Loucy (cell line): ENCODE data around the gene CATSPER2.
"Not testable (repeated sequence)": the region's sequence is repeated elsewhere in the genome, so short reads cannot be mapped to it uniquely, and the experiment has no call there.

ENCODE experiments used
- H2AFZ ChIP-seq: fragments of 200-600 bp; sonication (generic); 2 replicates; pipeline ENCODE4 v1.6.0; 2016; ENCODE audit warnings: antibody characterized with exemption, mild to moderate bottlenecking, low read length, moderate library complexity
- H3F3A ChIP-seq: fragments of 200-600 bp; 2 replicates; pipeline ENCODE4 v1.6.0; 2016; ENCODE audit warnings: antibody characterized with exemption, low read depth, mild to moderate bottlenecking
- H3K27me3 ChIP-seq: fragments of 200-600 bp; sonication (generic); 2 replicates; pipeline ENCODE4 v1.6.1; 2014; ENCODE audit warnings: low read length, mild to moderate bottlenecking; ENCODE audit not compliant: insufficient read depth, poor library complexity, severe bottlenecking
- H3K36me3 ChIP-seq: fragments of 200-600 bp; sonication (generic); 2 replicates; pipeline ENCODE4 v1.6.1; 2016; ENCODE audit warnings: low read length; ENCODE audit not compliant: insufficient read depth
- H3K4me1 ChIP-seq: fragments of 200-600 bp; sonication (generic); 2 replicates; pipeline ENCODE4 v1.5.1; 2014; ENCODE audit warnings: low read length, mild to moderate bottlenecking; ENCODE audit not compliant: insufficient read depth, poor library complexity, severe bottlenecking
- H3K4me2 ChIP-seq: fragments of 200-600 bp; sonication (generic); 2 replicates; pipeline ENCODE4 v1.6.0; 2014; ENCODE audit warnings: antibody characterized with exemption, low read length, low read depth, mild to moderate bottlenecking; ENCODE audit not compliant: poor library complexity, severe bottlenecking
- H3K4me3 ChIP-seq: fragments of 200-600 bp; sonication (generic); 2 replicates; pipeline ENCODE4 v1.5.1; 2014; ENCODE audit warnings: low read length, mild to moderate bottlenecking, mixed read lengths; ENCODE audit not compliant: poor library complexity, severe bottlenecking
- H3K79me2 ChIP-seq: fragments of 200-600 bp; sonication (generic); 2 replicates; pipeline ENCODE4 v1.6.1; 2014; ENCODE audit warnings: low read length; ENCODE audit not compliant: insufficient read depth
- H3K9ac ChIP-seq: fragments of 200-600 bp; sonication (generic); 2 replicates; pipeline ENCODE4 v1.6.0; 2014; ENCODE audit warnings: mild to moderate bottlenecking, low read depth, low read length, moderate library complexity; ENCODE audit not compliant: poor library complexity, severe bottlenecking
- H3K9me2 ChIP-seq: fragments of 200-600 bp; sonication (generic); replicated peaks from 2 replicates; pipeline ENCODE4 v1.6.1; 2016; ENCODE audit warnings: low read depth, low read length, mixed read lengths
- H3K9me3 ChIP-seq: fragments of 200-600 bp; sonication (generic); 2 replicates; pipeline ENCODE4 v1.6.1; 2014; ENCODE audit warnings: mild to moderate bottlenecking, antibody characterized with exemption, low read length, low read depth; ENCODE audit not compliant: insufficient read depth
- H4K20me1 ChIP-seq: fragments of 200-600 bp; sonication (generic); 2 replicates; pipeline ENCODE4 v1.6.0; 2014; ENCODE audit warnings: antibody characterized with exemption, low read length, mild to moderate bottlenecking; ENCODE audit not compliant: insufficient read depth, poor library complexity, severe bottlenecking
- EZH2phosphoT487 ChIP-seq: fragments of 200-600 bp; IDR thresholded peaks from 2 replicates; pipeline ENCODE4 v1.6.1; 2018; ENCODE audit warnings: antibody characterized with exemption, mild to moderate bottlenecking, moderate library complexity, borderline replicate concordance

Gene CATSPER2

DNA sequence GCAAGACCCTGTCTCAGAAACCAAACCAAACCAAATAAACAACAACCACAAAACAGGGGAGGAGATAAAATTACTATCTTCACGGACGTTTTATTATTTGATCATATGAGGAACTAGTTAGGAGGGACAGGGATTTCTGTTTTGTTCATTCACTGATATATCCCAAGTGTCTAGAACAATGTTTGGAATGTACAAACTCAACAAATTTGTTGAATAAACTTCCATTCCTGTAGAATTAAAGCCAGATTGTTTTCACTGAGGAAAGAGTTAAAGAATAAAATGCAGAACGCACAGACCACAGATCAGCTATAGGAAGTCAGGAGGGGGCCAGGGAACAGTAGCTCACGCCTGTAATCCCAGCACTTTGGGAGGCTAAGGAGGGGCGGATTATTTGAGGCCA lies 23.5 kb downstream of the CATSPER2 start:
- TF ChIP-seq EZH2phosphoT487, result no peak
- Histone ChIP-seq H4K20me1 (no peaks in the 10 kb centered on the region), H3K36me3 (no peaks in the 10 kb centered on the region)

DNA sequence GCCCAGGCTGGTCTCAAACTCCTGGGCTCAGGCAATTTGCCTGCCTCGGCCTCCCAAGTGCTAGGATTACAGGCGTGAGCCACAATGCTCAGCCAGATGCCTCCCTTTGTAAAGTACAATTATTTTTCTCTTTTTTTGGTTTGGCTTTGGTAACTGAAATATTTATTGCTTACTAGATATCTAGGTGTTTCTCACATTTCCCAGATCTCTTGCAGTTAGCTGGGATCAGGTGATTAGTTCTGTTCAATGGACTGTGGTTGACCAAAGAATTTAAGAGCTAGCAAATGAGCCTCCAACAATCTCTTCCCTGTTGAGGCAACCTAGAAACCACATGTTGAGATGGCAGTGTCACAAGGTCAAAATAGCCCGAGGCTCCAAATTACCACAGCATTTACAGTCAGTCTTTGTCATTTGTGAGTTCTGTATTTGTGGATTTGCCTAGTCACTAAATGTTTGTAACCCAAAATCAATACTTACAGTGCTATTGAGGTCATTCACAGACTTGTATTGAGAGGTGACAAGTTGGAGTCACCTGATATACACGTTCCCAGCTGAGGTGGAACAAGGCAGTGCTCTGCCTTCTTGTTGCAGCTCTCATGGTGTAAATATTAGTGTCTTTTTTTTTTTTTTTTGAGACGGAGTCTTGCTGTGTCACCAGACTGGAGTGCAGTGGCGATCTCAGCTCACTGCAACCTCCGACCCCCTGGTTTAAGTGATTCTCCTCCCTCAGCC lies 26.4 kb downstream of the CATSPER2 start:
- not testable (repeated sequence) for H3K9me2 ChIP-seq, H3K79me2 ChIP-seq, H3K4me3 ChIP-seq, H3K4me1 ChIP-seq, H3K9me3 ChIP-seq, H3K4me2 ChIP-seq, H3F3A ChIP-seq, H3K27me3 ChIP-seq, H4K20me1 ChIP-seq, H3K36me3 ChIP-seq, H2AFZ ChIP-seq, H3K9ac ChIP-seq

More for the DNA sequence above, 23.5 kb downstream of the CATSPER2 start:
- no peak overlapping the region for H2AFZ ChIP-seq
- H3F3A ChIP-seq, result no peaks in the 10 kb centered on the region
- H3K9me2 ChIP-seq, result no peaks in the 10 kb centered on the region
- no peak overlapping the region for H3K4me2 ChIP-seq
- H3K27me3 ChIP-seq, result no peaks in the 10 kb centered on the region
- H3K9ac ChIP-seq, result no peak overlapping the region
- H3K4me1 ChIP-seq, result no peaks in the 10 kb centered on the region
- H3K79me2 ChIP-seq, result no peaks in the 10 kb centered on the region
- no peak overlapping the region for H3K4me3 ChIP-seq
- H3K9me3 ChIP-seq, result no peaks in the 10 kb centered on the region

DNA sequence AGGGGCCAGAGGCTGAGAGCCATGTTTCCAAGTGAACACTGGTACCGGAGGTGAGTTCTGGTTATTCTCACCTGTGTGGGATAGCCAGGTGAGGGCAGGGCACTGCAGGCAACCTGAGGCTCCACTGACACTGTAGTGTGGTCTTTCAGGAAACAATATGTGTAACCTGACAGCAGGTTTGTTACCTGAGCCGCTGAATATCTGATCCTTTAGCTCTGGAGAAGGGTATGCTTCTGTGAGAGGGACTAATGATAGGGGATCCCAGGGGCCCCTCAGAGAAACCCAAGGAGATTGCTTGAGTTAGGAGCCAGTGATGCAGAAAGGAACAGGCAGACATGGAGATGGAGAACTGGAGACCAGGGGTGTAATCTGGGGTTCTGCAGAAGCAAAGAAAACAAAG lies 29.9 kb downstream of the CATSPER2 start, which contains the start of gene STRC:
Gene STRC (minus strand): TSS at position 101 of the 400 bp plus-strand sequence. CDS start 78 bp downstream, at position 23.
- not testable (repeated sequence) for H3K36me3 ChIP-seq, H3K4me2 ChIP-seq, H3K4me1 ChIP-seq, H3K4me3 ChIP-seq, H2AFZ ChIP-seq, H3K27me3 ChIP-seq, H4K20me1 ChIP-seq, H3K79me2 ChIP-seq, H3K9ac ChIP-seq, H3K9me2 ChIP-seq, H3K9me3 ChIP-seq, H3F3A ChIP-seq

DNA sequence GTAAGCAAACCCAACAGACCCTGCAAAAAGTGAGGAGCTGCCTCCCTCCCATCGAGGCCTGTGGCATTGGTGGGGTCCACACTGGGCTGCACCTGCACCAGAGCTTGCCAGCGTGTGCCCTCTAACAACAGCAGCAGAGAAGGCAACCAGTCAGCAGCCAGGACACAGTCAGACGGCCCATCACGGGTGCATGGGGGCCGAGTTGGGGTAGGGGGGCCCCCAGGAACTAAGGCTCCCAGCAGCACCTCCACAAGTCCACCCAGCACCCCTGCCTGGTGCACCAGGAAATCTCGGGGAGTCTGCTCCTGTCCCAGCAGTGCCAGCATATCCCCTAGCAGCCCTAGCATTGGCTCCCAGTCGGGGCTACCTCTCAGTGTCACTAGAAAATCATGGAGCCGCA lies 30.9 kb downstream of the CATSPER2 start:
- H3K27me3 ChIP-seq, H3K4me2 ChIP-seq, H3K4me1 ChIP-seq, H2AFZ ChIP-seq, H4K20me1 ChIP-seq, H3K36me3 ChIP-seq, H3K9me3 ChIP-seq, H3K9ac ChIP-seq, H3K79me2 ChIP-seq, H3K9me2 ChIP-seq, H3K4me3 ChIP-seq, H3F3A ChIP-seq: not testable (repeated sequence)

DNA sequence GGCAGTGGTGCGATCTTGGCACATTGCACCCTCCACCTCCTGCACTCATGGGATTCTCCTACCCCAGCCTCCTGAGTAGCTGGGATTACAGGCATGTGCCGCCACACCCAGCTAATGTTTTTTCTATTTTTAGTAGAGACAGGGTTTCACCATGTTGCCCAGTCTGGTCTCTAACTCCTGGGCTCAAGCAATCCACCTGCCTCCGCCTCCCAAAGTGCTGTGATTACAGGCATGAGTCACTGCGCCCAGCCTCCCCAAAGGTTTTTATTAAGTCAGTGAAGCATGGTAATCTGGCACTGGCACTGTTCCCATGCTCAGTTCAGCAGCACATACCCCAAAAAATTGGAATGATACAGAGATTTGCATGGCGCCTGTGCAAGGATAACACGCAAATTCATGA lies 46.4 kb downstream of the CATSPER2 start:
- not testable (repeated sequence) for H2AFZ ChIP-seq, H3K27me3 ChIP-seq

DNA sequence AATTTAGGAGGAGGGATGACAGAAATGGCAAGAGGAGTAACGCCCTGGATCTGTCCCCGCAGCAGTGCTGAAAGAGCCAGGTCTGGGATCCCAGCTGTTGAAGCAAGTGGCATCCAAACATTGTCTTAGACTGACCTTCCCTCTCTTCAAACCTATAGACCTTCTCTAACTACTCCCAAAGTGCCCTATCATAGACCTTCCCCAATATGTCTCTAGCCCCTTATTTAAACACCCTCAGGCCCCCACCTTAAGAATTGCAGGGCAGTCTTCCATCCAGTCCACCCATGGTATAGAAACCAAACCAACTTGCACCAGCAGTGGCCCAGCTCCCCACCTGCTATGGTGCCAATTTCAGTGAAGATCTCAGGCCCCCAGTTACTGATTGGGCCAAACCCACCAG lies 48.4 kb downstream of the CATSPER2 start:
- H3K9me2 ChIP-seq, H3K9me3 ChIP-seq, H3F3A ChIP-seq, H3K9ac ChIP-seq, H3K4me1 ChIP-seq, H3K27me3 ChIP-seq, H4K20me1 ChIP-seq, H3K4me3 ChIP-seq, H3K36me3 ChIP-seq, H3K79me2 ChIP-seq, H2AFZ ChIP-seq, H3K4me2 ChIP-seq: not testable (repeated sequence)

More for the DNA sequence above, 46.4 kb downstream of the CATSPER2 start:
- not testable (repeated sequence) for H3K9ac ChIP-seq, H3K9me3 ChIP-seq, H4K20me1 ChIP-seq, H3K9me2 ChIP-seq, H3F3A ChIP-seq, H3K4me3 ChIP-seq, H3K36me3 ChIP-seq, H3K4me1 ChIP-seq, H3K4me2 ChIP-seq, H3K79me2 ChIP-seq

DNA sequence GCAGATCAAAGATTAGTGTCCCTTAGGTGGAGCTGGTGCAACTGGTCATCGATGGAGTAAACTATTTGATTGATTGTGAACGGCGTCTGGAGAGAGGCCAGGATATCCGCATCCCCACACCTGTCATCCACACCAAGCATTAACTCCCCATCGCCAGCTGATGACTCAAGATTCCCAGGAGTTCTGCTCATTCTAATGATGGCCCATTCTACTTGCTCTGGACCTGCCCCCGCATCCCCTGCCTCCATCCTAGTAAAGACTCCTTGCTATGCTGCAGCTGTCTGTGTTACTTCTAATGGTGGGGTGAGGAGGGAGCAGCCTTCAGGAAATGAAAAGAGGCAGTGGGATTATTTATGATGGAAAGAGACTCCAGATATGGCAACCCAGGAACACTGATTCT lies 49.5 kb downstream of the CATSPER2 start:
- not testable (repeated sequence) for H4K20me1 ChIP-seq, H3K4me3 ChIP-seq, H3F3A ChIP-seq

More for the DNA sequence above, 49.5 kb downstream of the CATSPER2 start:
- H3K27me3 ChIP-seq, H3K36me3 ChIP-seq, H3K9me2 ChIP-seq, H3K79me2 ChIP-seq, H3K4me2 ChIP-seq, H3K9me3 ChIP-seq, H2AFZ ChIP-seq, H3K4me1 ChIP-seq, H3K9ac ChIP-seq: not testable (repeated sequence)
